CD4-positive, alpha-beta T cell treated with Interleukin-10 for 1 hour (primary cell): Measurements from ENCODE around the gene CNTF.
"Not testable (repeated sequence)": the region's sequence is repeated elsewhere in the genome, so short reads cannot be mapped to it uniquely, and the experiment has no call there.

Source experiments
- DNase-seq: peaks from one replicate; pipeline ENCODE4 v3.0.0-alpha.2; 2020

CNTF gene

GRCh38 chr11:58622344-58622743, at the start of gene CNTF:
CNTF (plus strand) TSS chr11:58622665; CDS start chr11:58622753, 88 bp downstream.
- no peak for DNase-seq

- DNase-seq: not testable (repeated sequence)
These were observed 49.6 kb upstream of the CNTF start for GRCh38 chr11:58572906-58573305.

- DNase-seq: peak; percentile 60
These were observed 48.9 kb upstream of the CNTF start for GRCh38 chr11:58573451-58574104.

- DNase-seq: no peak
These were observed 47.6 kb upstream of the CNTF start for GRCh38 chr11:58574881-58575280.

- peak; percentile 73 for DNase-seq
These were observed 47.0 kb upstream of the CNTF start, which contains the start of gene LPXN for GRCh38 chr11:58575377-58576020. LPXN (minus strand) TSS chr11:58575856; CDS start chr11:58575772, 84 bp downstream.

- peak; percentile 32 for DNase-seq
These were observed 45.5 kb upstream of the CNTF start for GRCh38 chr11:58576887-58577471.

GRCh38 chr11:58577555-58578135, 44.8 kb upstream of the CNTF start:
- DNase-seq: peak; percentile 87

GRCh38 chr11:58578136-58578634, 44.3 kb upstream of the CNTF start:
- peak; percentile 97 for DNase-seq

GRCh38 chr11:58578635-58579191, 43.8 kb upstream of the CNTF start, which contains the start of gene ZFP91:
ZFP91 (plus strand) TSS chr11:58579063; CDS start chr11:58579282, 219 bp downstream.
- DNase-seq: peak; percentile 98

- DNase-seq: peak; percentile 93
These were observed 43.0 kb upstream of the CNTF start for GRCh38 chr11:58579192-58580129.

GRCh38 chr11:58580311-58580710, 42.2 kb upstream of the CNTF start:
- DNase-seq: no peak

GRCh38 chr11:58582437-58582836, 40.0 kb upstream of the CNTF start:
- DNase-seq: no peak

- DNase-seq: no peak
These were observed 35.5 kb upstream of the CNTF start for GRCh38 chr11:58586998-58587397.

GRCh38 chr11:58591659-58592058, 30.8 kb upstream of the CNTF start:
- DNase-seq: no peak

GRCh38 chr11:58592760-58593472, 29.5 kb upstream of the CNTF start:
- DNase-seq: no peak

GRCh38 chr11:58594826-58595225, 27.6 kb upstream of the CNTF start:
- no peak for DNase-seq

GRCh38 chr11:58596621-58597020, 25.8 kb upstream of the CNTF start:
- no peak for DNase-seq

- no peak for DNase-seq
These were observed 24.9 kb upstream of the CNTF start for GRCh38 chr11:58597486-58598144.

GRCh38 chr11:58600510-58600909, 22.0 kb upstream of the CNTF start:
- DNase-seq: no peak

- DNase-seq: no peak
These were observed 15.3 kb upstream of the CNTF start for GRCh38 chr11:58606930-58607714.
